ENCODE measurements around the gene SLC6A8.
A peak's percentile ranks its signal among the peaks of the same experiment; 100 is the strongest.
"Not testable (repeated sequence)": the region's sequence is repeated elsewhere in the genome, so short reads cannot be mapped to it uniquely, and the experiment has no call there.

SLC6A8 gene

DNA sequence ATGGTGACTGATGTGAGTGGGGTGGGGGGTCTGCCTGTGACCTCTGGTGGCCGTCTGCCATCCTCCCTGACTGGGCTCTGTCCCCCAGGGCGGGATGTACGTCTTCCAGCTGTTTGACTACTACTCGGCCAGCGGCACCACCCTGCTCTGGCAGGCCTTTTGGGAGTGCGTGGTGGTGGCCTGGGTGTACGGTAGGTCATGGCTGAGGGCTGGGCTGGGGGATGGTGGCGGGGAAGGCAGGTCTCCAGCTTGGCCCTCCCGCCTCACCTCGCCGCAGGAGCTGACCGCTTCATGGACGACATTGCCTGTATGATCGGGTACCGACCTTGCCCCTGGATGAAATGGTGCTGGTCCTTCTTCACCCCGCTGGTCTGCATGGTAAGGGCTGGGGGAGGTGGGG is 6.5 kb downstream of the SLC6A8 start:
- DNase-seq, result not testable (repeated sequence)

DNA sequence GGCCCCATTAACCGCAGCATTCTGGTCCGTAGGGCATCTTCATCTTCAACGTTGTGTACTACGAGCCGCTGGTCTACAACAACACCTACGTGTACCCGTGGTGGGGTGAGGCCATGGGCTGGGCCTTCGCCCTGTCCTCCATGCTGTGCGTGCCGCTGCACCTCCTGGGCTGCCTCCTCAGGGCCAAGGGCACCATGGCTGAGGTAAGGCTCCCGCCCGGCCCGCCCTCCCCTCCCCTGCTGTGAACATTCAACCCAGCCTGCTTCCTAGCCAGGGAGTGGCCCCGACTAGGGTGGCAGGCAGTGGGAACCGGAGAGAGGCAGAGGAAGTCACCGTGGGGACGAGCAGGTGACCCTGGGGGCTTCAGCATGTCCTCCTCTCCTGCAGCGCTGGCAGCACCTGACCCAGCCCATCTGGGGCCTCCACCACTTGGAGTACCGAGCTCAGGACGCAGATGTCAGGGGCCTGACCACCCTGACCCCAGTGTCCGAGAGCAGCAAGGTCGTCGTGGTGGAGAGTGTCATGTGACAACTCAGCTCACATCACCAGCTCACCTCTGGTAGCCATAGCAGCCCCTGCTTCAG is 7.1 kb downstream of the SLC6A8 start:
- no peak for DNase-seq

DNA sequence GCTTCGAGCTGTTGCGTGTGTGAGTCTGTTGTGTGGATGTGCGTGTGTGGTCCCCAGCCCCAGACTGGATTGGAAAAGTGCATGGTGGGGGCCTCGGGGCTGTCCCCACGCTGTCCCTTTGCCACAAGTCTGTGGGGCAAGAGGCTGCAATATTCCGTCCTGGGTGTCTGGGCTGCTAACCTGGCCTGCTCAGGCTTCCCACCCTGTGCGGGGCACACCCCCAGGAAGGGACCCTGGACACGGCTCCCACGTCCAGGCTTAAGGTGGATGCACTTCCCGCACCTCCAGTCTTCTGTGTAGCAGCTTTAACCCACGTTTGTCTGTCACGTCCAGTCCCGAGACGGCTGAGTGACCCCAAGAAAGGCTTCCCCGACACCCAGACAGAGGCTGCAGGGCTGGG is 8.4 kb downstream of the SLC6A8 start:
- no peak for DNase-seq

DNA sequence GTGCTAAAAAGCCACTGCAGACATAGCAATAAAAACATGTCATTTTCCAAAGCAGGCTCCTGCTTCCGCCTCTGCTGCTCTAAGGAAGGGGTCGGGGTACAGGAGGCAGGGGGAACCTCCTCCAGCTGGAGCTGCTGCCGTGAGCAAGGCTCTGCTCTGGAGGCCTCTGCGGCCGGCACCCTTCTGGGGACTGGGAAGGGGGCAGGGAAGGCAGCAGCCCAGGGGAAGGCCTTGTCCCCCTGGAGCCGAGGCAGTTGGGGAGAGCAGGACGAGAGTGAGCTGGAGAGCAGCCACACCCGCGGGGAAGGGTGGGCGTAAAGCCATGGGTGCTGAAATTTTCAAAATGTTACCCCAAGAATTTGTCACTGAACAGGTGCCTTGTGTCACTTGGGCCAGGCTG is 8.8 kb downstream of the SLC6A8 start:
- DNase-seq, result not testable (repeated sequence)

GRCh38 chrX:153696986-153697722 is 9.4 kb downstream of the SLC6A8 start:
- not testable (repeated sequence) for DNase-seq

DNA sequence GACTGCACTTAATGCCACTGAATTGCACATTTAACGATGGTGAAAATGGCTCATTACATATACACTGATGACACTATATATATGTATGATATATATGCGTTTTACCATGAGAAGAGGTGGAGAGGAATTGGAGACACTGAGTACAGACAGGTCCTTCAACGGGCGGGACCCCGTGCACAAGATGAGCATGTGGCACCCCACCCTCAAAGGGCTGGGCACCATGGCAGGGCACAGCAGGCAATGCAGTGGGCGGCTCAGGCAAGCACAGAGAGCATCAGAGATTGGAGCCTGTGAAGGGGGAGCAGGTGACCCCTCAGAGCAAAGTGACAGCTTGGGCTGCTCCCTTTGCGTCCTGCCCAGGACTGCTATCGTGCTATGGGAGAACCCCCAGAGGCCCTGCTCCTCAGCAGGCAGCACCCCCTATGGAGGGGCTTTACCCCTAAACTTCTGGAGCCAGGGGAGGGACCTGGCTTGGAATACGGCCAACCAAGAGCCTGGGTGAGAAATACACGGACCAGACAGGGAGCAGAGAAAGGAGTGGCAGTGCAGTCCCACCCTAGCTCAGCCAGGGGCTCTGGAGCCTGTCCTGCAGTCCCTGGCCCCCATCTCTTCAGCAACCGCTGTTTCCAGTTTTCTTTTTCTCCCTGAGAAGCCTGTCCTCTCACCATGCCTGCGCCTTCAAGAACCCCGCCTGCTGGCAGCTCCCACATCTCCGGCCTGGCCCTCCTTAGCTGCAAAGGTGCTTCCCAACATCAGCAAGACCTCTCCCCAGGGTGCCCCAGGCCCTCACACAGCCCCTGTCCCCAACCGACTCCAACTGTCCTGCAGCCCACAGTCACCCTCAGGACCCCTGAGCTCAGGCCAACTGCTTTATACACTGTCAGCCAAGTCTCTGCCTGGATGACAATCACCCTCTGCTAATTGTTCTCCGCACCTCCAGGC is 10.5 kb downstream of the SLC6A8 start:
- no peak for DNase-seq

DNA sequence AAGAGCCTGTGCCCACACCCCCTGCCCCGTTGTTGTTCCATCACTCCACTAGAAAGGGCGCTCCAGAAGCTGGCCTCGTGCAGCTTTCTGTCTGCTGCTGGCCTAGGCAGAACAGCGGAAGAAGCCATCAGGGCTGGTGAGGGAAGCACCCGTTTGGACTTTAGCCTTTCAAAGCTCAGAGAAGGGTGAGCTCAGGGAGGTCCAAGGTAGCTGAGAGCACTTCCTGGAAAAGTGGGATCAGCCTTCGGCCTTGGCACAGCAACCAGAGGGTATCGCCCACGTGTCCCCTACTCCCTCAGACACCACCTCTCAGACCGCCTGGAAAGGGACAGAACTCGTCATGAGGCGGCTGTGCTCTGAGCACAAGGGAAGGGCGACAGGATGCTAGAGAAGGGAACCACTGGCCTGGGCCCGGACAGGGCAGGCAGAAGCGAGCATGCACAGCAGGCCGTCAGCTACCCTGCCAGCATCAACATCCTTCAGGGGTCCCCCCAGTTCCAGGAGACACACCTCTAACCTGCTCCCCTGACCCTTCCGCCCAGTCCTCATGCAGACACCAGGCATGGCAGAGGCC is 11.6 kb downstream of the SLC6A8 start:
- not testable (repeated sequence) for DNase-seq

GRCh38 chrX:153699784-153700371 is 12.2 kb downstream of the SLC6A8 start:
- not testable (repeated sequence) for DNase-seq

GRCh38 chrX:153700376-153700945 is 12.7 kb downstream of the SLC6A8 start:
- DNase-seq, result no peak

DNA sequence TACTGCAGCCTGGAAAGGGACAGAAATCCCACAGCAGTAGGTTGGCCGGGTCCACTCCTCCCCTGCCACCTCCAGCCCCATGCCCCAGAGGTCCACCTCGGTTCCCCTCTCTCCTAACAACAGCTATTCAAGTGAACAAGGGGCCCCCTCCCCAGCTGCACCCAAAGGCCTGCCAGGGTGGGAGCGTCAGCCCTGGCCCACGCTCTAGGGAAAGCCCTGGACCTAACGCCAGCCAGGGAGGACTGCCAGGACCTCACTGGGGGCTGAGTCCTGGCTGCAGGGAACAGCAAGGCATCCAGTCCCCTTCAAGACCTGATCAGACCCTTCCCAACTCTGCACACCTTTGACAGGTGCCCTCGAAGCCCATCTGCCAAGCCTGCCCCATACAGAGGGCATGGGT is 13.2 kb downstream of the SLC6A8 start:
- no peak for DNase-seq

GRCh38 chrX:153701706-153702105 is 14.0 kb downstream of the SLC6A8 start:
- no peak for DNase-seq

DNA sequence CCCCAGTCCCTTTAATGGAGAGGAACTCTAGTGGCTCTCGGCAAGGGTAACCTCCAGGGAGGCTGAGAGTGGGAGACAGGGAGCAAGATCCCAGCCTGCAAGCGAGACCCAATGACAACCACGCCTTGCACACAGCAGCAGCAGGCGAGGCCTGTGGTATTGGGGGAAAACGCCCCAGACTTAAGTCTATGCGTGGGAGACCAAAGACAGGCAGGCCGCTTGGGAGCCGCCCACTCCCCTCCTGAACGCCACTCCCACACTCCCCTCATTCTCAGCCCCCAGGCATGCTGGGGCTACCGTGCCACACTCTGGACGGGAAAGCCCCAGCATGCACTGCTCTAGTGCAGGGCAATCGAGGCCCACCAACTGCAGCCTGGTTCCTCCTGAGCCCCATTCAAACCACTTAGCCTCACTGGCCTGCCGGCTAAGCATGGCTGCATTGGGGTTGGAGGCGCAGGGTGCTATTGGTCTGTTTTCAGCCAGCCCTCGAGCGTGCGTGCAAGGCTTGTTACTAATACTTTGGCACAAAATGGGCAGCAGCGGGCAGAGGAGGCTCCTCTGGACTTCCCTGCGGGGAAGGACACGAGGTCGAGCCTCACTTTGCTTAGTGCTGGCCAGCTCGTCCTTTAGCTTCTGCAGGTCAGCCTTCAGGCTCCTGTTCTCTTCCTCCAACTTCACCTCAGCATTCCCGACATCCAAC is 14.8 kb downstream of the SLC6A8 start:
- DNase-seq, result no peak

- no peak for DNase-seq
Measured at GRCh38 chrX:153703036-153703370, 15.3 kb downstream of the SLC6A8 start.

- DNase-seq, result no peak
Measured at GRCh38 chrX:153704021-153704526, 16.3 kb downstream of the SLC6A8 start.

DNA sequence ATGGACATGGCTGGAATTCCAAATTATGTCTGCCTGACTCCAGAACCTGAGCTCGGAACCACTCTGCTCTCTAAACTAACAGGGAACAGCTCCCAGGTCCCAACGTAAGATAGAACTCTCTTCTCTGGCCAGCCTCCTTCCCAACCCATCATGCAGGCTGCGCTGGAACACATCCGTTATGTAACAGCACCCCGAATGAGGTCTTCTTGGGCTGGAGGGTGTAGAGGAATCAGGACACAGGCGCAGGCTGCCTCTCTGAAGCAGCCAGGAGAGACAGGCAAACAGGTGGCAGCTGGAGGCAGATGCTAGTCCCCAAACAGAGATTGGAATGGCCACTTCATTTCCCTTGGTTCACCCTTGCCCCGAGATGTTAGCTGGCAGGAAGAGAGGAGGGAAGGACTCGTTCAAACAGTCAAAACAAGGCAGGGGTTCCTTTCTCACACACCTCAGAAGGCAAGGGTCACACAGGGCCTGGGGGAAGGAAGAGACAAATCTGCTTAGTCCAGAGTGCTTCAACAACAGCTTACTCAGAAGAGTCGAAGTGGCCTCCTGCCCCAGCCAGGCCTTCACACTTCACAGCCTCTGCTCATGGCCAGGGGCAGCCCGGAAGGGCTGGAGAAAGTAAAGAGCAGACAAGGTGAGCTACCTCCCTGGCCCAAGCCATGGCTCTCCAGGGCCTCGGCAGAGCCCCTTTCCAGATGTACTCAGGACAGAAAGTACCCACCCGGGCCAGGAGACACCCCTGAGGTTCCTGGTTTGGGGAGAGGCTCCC is 17.1 kb downstream of the SLC6A8 start:
- DNase-seq, result not testable (repeated sequence)

DNA sequence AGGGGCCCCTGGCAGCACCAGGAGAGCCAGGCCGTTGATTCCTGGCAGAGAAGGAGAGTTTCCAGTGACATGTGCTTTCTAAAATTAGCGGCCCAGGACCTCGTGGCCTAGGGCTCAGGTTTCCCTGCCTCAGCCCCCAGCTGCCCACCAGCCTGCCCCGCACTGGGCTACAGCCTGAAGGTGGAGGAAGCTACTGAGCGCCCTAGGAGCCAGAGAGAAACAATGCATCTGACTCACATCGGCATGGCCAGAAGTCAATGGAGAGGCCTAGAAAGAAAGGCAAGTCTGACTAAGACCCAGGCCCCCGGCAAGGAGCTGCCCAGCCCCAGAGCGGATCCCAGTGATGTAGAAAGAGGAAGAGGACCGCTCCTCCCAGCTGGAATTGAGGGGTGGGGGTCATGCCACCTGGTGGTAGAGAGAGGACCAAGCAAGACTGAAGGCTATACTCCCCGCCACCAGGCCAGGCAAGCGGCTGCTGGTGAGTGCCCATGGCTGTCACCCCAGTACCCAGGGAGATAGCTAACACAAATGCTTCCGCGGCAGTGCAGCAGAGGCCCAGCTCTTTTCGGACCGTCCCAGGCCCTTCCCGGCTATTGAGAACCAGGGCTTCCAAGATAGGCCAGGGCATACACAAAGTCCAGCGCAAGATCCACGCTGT is 17.8 kb downstream of the SLC6A8 start:
- DNase-seq, result not testable (repeated sequence)

- no peak for DNase-seq
Measured at GRCh38 chrX:153706799-153707198, 19.1 kb downstream of the SLC6A8 start.

GRCh38 chrX:153707406-153707805 is 19.7 kb downstream of the SLC6A8 start:
- DNase-seq, result no peak

GRCh38 chrX:153708415-153708814 is 20.7 kb downstream of the SLC6A8 start:
- peak; percentile 77 for DNase-seq
